Measurements from ENCODE around the gene LAMC2.
"Not testable (repeated sequence)": the region's sequence is repeated elsewhere in the genome, so short reads cannot be mapped to it uniquely, and the experiment has no call there.

Gene LAMC2

DNA sequence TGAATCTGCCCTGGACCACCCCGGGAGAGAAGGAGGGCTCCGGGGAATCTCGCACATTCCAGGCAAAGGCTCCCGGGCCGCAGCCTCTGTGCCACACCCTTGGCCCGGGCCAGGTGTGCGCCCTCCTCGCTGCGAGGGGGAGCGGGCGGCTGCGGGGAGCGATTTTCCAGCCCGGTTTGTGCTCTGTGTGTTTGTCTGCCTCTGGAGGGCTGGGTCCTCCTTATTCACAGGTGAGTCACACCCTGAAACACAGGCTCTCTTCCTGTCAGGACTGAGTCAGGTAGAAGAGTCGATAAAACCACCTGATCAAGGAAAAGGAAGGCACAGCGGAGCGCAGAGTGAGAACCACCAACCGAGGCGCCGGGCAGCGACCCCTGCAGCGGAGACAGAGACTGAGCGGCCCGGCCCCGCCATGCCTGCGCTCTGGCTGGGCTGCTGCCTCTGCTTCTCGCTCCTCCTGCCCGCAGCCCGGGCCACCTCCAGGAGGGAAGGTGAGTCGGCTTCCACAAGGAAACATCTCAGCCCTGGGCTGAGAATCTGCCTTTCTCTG lies at the start of gene LAMC2:
Gene LAMC2 (plus strand): TSS at position 324 of the 550 bp plus-strand sequence. CDS start 89 bp downstream, at position 413.
- DNase-seq = no peak

DNA sequence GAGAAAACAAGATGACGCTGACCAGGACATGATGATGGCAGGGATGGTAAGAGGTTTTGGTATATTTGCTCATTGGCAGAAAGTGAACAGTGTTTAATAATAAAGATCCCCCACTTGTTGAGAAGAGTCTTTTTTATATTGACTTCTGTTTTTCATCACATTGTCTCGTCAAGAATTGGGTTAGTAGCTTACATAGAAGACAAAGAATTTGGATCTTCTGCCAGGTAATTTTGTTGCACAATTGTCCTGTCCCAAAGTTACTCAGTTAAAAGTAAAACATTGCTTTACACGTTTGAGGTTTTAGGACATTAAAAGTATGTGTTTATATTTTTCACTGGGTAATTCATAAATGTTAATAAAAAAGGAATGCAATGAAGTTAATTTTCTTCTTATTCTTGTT lies 48.3 kb upstream of the LAMC2 start:
- no peak for DNase-seq

DNA sequence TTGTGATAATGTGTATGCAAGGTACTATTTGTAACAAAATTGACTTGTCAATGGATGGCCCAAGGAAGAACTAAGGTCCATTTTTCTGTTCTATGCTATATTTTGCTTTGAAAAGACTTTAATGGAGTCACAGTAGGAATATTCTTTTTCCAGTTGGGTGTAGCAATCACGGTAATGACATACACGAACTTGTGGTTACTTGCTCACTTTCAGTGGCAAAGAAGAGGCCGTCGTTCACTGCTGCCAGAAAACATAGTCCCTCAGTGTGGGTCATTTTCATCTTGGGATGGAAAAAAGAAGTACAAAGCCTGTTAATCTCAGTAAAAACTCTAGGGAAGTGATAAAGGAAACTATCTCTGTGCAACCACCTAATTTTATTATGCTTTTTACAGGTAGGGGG lies 47.8 kb upstream of the LAMC2 start:
- DNase-seq = no peak

DNA sequence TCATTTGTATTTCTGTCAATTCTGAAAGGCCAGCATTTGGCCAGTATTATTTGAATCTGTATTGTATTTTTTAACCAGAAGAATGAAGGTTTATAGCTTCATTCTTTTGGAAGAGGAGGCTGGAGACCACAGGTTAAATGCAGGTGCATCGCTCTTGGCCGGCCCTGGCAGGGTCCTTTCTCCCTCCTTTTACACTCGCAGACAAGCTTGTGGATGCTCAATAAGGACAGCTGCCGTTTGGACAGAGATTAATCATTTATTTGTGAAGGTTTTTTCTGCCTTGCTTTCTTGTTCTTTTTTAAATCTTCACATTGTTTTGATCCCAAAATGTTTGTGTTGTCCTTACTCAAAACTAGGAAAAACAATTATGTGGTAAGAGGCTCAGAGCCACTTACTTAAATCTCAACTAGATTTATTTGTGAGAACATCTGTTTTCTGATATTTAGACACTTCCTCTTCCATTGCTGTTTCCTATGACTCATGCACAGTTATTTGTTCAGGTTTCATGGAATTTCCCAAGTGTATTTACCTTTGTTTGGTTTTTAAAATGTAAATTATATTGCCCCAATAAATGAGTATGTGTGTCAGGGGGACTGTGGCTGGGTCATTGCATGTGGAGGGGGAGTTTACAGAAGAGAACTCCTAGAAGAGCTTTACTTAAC lies 46.7 kb upstream of the LAMC2 start:
- DNase-seq = no peak

DNA sequence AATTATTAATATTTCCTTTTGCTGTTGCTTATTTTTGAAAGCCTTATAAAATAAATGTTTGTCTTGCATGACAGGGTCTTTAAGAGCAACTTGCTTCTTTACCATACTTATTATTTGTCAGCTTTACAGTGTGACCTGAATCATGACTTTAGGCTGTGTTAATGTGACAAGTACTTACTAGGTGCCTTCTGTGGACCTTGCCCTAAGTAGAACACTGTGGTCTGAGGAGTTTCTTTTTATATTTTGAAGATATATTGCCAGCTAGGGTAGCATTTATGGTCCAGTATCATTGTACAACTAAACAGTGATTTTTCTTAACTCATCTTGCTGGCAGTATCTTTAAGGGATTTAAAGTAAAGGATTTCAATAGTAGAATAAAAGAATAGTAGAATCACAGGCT lies 45.4 kb upstream of the LAMC2 start:
- DNase-seq = no peak

DNA sequence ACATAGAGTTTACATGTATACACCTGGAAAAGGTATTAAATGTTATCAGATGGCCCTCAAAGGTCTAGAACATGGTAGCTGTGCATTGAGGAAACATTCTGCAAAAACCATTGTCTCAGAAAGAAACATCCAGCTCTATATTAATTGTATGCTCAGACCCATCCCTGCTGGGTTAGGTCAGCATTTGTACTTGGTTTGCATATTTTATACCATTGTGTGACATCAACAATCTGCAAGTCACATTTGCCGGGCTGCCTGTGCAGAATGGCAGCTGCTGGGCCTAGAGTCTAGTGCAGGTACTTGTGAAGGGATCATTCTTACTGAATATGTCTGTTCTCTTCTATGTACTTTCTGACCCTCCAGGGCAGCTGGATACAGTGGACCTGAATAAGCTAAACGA lies 43.9 kb upstream of the LAMC2 start:
- DNase-seq = no peak

DNA sequence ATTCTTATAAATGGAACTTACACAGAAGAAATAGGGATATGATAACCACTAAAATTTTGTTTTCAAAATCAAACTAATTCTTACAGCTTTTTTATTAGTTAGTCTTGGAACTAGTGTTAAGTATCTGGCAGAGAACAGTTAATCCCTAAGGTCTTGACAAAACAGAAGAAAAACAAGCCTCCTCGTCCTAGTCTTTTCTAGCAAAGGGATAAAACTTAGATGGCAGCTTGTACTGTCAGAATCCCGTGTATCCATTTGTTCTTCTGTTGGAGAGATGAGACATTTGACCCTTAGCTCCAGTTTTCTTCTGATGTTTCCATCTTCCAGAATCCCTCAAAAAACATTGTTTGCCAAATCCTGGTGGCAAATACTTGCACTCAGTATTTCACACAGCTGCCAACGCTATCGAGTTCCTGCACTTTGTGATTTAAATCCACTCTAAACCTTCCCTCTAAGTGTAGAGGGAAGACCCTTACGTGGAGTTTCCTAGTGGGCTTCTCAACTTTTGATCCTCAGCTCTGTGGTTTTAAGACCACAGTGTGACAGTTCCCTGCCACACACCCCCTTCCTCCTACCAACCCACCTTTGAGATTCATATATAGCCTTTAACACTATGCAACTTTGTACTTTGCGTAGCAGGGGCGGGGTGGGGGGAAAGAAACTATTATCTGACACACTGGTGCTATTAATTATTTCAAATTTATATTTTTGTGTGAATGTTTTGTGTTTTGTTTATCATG lies 42.3 kb upstream of the LAMC2 start:
- no peak for DNase-seq

DNA sequence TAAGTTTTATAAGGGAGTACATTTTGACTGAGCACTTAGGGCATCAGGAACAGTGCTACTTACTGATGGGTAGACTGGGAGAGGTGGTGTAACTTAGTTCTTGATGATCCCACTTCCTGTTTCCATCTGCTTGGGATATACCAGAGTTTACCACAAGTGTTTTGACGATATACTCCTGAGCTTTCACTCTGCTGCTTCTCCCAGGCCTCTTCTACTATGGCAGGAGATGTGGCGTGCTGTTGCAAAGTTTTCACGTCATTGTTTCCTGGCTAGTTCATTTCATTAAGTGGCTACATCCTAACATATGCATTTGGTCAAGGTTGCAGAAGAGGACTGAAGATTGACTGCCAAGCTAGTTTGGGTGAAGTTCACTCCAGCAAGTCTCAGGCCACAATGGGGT lies 41.3 kb upstream of the LAMC2 start:
- no peak for DNase-seq

DNA sequence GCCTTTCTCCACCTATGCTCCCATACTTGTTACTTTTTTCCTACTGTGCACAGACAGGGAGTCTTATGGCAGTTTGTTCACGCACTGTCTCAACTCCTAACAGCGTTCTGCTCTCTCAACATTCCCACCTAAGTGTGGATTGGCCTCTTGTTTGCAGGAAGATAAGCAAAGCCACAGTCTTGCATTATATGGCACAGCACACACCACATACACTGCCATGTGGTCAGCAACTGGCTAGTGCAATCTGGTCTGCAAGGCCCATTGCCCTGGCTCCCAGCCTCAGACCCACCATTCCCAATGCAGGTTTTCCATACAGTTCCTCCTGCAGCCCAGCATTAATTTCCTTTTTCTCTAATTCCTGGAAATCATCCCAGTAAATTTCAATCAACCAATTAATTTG lies 38.3 kb upstream of the LAMC2 start:
- DNase-seq = no peak

DNA sequence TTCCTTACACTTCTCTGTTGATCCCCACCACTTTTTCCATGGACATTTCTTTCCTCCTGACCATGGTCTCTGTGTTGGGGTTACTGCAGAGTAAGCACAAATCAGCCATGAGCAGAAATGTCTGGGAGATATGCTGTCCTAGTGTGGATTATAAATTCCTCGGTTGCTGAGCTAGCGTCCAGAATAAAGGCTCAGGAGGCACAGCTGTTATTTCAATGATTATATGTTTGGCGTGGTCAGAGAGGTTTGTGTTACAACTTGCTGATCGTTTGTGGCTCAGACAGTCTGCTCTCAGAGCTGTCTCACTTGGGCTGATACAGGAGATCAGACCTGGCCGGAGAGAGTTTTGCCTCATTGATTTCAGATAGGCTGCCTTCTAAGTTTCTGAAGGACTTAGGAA lies 37.5 kb upstream of the LAMC2 start:
- no peak for DNase-seq

DNA sequence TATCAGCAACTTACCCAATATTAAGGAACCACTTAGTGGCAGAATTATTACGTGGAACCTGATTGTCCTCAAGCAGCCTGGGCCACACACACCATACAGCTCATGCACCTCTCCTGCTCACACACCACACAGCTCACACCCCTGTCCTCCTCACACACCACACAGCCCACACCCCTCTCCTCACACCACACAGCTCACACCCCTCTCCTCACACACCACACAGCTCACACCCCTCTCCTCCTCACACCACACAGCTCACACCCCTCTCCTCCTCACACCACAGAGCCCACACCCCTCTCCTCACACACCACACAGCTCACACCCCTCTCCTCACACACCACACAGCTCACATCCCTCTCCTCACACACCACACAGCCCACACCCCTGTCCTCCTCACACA lies 36.8 kb upstream of the LAMC2 start:
- DNase-seq = no peak

DNA sequence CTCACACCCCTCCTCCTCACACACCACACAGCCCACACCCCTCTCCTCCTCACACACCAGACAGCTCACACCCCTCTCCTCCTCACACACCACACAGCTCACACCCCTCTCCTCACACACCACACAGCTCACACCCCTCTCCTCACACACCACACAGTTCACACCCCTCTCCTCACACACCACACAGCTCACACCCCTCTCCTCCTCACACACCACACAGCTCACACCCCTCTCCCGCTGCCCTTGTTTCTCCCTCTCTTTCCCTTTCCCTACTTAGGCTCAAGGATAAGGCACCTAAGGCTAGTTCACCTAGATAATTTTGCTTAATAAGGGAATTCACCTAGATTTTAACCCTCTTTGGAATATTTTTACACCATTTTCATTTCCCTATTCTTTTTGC lies 36.0 kb upstream of the LAMC2 start:
- not testable (repeated sequence) for DNase-seq

DNA sequence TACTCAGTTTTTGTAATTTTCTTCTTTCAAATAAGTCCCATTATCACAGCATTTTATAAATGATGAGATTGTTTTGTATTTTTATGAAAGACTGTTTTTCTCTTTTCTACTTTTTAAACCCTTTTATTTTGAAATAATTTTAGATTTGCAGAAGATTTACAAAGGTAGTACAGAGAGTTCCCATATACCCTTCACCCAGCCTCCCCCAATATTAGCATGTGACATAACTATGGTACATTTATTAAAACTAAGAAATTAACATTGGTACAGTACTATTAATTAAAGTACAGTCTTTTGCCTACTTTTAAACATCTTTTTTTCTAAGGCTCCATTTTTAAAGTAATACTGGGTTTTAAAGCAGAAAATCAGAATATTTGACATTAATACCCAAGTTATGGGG lies 35.6 kb upstream of the LAMC2 start:
- no peak for DNase-seq

DNA sequence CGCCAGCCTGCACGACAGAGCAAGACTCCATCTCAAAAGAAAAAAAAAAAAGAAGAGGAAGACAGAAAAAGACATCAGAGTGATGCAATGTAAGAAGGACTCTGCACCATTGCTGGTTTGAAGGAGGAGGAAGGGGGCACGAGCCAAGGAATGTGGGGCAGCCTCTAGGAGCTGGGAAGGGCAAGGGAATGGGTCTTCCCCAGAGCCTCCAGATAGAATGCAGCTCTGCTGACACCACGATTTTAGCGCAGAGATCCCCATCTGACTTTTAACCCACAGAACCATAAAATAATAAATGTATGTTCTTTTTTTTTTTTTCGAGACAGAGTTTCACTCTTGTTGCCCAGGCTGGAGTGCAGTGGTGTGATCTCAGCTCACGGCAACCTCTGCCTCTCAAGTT lies 33.9 kb upstream of the LAMC2 start:
- DNase-seq = no peak

DNA sequence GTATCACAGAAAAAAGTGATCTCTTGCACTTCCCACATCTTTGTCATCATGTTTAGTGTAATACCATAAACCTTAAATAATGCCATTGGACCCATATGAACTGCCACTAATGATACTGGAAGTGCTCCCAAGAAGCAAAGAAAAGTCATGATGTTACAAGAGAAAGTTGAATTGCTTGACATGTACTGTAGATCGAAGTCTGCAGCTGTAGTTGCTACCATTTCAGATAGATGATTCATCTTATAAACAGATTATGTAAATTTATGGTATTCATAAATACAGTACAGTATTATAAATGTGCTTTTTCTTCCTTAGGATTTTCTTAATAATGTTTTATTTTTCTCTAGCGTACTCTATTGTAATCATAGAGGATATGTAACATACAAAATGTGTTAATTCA lies 30.1 kb upstream of the LAMC2 start:
- no peak for DNase-seq

DNA sequence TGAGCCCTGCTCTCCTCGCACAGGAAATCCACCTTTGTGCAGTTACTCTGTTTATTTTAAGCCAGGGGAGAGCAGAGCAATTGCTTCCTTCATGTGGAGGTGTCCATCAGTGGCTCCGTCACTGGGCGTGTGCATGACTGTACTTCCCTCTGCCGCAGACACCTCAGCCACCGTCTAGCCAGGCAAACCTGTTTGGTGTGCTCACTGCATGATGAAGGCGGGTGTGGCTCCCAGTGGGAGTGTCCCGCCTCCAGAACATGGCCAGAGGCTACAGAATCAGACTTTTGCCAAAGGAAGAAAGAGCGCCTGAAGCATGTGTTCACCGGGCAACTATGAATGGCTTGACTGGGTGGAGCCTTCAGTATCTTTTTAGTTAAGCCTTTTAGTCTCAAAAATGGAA lies 26.1 kb upstream of the LAMC2 start:
- no peak for DNase-seq

DNA sequence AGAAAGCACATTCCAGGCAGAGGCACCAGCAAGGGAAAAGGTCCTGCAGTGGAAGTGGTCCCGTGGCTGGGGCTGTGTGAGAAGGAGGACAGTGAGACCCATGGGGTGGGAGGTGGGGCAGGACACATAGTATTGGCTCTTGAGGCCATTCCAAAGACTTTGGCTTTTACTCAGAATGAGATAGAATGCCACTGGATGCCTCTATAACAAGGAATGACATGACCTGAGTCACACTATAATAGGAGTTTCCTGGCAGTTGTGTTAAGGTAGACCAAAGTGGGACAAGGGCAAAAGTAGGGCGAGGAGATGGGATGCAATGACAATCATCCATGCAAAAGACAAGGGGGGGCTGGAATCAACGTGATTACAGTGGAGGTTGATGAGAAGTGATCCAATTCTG lies 24.7 kb upstream of the LAMC2 start:
- DNase-seq = no peak

DNA sequence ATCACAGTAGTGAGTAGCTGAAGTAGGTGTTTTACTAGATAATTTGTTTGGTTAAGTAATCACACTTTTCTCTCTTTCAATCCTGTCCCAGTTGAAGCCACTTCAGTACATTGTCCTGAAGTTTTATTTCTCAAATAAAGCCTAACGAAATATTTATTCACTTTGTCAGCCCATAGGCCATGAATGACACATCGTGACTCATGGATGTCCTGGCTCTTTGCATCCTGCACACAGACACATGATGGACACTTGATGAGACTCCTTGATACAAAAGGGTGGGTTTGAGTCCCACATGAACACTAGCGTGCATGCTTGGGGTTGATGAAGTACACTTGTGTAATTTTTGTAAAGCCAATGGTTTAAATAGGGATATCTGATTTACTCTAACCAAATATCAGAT lies 22.7 kb upstream of the LAMC2 start:
- no peak for DNase-seq

DNA sequence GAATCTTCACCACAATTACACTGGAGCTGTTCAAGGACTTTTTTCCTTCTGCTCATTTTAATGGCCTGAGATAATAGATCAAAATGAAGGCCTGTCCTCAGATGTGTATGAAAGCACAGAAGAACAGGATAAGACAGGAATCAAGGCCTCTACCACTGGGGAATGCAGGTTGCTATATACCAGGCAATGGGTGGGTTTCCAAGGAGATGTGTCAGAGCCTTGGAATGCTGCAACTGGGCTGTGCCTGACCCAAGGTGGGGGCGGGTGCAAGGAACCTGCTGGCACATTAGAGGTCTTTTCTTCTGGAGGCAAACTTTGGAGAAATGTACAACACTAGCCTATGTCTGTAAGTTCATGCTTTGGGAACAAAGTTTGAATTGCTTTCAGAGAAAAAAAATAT lies 21.7 kb upstream of the LAMC2 start:
- no peak for DNase-seq

DNA sequence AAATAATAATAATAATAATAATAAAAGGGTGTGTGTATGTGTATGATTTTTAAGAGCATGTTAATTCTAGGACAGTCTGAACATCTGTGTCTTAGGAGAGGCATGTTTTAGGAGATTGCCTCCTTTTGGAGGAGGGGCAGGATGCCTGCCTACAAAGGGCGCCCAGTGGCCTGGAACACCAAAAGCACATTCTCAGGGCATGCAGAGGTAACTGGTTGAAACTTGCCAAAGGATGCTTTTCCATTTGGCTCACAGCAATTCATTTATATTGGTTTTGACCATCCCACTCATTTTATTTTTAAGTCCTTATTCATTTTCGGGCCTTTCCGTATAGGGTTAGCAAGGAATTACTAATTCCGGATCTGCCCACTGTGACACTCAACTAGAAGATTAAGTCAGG lies 21.1 kb upstream of the LAMC2 start:
- no peak for DNase-seq

DNA sequence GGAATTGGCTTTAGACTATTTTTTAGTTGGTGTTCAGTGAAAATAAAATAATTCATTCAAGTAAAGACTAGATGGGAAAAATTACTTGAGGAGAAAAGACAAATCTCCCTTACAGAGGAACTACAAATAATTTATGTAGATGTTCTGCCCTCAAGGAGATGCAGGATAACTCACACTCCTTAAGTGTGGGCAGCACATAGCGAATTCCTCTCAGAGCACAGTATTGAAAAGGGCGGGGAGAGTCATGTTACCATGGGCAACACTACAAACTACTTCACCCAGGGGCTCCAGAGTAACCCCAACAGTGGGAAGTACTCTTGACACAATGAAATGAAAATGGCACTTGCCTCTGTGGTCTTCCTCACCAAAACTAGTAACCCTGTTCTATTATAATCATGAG lies 20.6 kb upstream of the LAMC2 start:
- no peak for DNase-seq

DNA sequence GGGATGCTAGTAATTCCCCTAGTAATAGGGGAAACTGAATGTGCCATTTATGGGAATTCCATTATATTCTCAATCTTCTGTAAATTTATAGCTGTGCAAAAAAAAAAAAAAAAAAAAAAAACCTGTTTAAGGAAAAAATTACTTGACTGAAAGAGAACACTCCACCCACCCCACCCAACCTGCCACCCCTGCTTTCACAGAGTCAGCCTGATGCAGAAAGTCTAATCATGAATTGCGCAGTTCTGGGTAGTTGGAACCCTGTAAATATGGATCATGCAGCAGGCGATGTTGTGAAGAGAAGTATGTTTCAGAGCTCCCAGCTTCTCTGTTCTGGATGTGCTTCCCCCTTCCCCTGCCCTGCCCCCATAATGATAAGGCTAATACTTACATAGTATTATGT lies 19.6 kb upstream of the LAMC2 start:
- DNase-seq = no peak

DNA sequence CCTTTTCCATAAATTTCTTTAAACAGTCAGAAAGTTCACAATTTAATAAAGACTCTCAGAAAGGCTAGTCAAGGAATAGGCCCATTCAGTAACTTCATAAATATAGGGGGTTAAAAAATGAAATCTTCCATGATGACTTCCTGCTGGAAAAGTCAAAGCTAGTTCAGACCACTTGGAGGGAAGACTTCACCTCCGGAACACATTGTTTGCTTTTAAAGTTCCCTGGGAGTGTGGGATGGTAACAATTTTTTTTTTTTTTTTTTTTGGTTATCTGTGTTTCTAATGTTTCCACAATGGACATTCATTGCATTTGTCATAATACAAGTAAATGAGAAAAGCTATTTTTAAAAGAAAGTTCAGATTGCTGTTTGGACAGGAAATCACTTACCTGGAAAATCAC lies 18.4 kb upstream of the LAMC2 start:
- DNase-seq = no peak

DNA sequence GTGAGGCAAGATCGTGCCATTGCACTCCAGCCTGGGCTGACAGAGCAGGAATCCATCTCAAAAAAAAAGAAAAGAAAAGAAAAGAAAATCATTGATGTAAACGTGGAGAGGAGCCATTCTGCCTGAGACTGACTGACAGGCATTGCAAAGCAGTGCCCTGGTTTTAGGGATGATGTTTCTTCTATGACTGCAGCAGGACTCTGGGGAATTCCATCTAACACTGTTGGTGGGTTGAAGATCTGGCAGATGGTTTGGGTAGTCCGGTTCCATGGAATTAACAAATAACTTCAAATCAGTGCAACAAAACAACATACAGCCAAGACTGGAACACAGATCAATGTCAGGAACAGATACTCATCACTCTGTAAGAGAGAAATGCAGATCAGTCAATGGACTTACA lies 17.8 kb upstream of the LAMC2 start:
- no peak for DNase-seq

DNA sequence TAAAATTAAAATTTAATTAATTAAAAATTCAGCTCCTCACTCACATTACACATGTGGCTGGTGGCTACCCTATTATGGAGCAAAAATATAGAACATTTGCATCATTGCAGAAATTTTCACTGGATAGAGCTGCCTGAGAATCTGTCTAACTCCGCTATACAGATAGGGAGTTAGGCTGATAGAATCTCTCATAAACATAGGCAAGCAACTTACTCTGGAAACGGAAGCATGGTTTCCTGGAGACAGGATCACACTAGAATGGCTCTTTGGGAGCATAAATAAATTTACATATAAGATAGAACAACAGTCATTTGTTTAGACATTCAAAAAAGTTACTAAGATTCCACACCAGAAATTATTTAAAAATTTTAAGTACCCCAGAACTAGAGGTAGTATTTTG lies 12.2 kb upstream of the LAMC2 start:
- DNase-seq = no peak

Measured in activated CD4-positive, alpha-beta T cell treated with anti-CD3 and anti-CD28 coated beads, Interleukin-2, amount 50 U/mL, for 1 hour (primary cell).